Measurements from ENCODE around the gene PCP4L1.

- TF ChIP-seq CTCF (IDR thresholded peaks at IDR 0.05) (no peak), EZH2 (IDR thresholded peaks at IDR 0.05; ENCODE audit: borderline replicate concordance, insufficient read depth, low read depth, low read length, poor library complexity, severe bottlenecking) (no peak)
Observed at GRCh38 chr1:161313554-161314200, 55.1 kb downstream of the PCP4L1 start.

Measured in B cell (primary cell).